T-helper 1 cell (primary cell): Measurements from ENCODE around the gene METTL24.

Source experiments
- DNase-seq, 5 donors: peaks; one replicate each; pipeline ENCODE4 v3.0.0-alpha.2; 2012 to 2020
- total RNA-seq, 4 donors: gene quantifications; one replicate each; lab custom pipeline; 2026; lab: John Stamatoyannopoulos, UW

METTL24 gene
- 0.39 to 1.5 (median 0.80) reads per million in 4 donors for total RNA-seq

DNA sequence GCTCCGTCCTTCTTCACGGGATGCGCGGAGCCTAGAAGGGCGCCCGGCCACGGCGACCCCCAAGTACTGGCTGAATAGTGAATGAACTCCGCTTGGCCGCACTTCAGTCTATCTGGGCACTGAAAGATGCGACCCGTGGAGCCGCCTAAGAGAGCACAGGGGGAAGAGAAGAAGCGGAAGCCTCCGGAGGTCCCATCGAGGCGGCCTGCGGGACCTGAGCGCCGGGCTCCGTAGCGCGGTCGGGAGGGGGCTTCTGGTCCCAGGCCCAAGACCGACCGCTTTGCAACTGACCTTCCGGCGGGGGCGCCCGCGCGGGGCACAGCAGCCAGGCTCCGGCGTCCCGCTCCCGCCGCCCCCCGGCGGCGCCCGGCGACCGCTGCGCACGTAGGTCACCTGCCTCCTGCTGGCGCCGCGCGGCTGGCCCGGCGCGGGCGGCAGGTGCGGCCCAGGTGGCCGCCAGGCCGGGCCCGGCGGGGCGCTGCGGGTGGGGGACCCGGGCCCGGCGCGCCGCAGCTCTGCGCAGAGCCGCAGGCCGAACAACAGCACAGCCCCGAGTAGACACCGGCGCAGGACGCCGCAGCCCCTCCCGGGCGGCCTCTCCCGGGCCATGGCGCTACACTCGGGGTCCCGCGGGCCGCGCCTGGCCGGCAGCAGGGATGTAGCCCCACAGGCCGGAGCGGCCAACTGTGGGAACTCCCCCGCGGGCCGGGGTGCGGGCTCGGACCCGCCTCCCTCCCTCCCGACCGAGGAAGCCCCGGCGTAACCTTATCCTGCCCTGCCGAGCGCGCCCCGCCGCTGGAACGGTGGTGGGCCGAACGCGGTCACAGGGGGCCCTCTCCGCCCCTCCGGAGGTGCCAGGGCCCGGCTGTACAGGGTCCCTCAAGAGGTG is at the start of gene METTL24:
Gene METTL24, minus strand, starts transcription at position 686 of the 889 bp plus-strand sequence. Its CDS starts 77 bp downstream, at position 609.
- no peak for DNase-seq

DNA sequence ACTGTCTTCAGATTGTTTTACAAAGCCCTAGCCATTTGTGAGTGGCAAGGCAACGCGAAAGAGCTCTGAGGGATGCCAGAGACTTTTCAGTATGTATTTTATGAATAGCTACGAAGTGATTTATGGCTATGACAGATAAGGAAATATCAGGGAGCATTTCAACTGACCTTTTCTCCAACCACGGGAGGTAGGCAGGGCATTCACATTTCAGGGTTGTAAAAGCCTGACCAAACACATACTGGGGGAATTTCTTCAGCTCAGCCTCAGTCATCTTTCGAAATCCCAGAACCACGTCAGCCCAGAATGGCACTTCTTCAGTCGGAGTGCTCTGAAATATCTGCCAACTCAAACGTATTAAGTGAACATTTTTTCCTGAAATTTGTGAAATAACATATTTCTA is 46.5 kb upstream of the METTL24 start:
- DNase-seq = no peak

DNA sequence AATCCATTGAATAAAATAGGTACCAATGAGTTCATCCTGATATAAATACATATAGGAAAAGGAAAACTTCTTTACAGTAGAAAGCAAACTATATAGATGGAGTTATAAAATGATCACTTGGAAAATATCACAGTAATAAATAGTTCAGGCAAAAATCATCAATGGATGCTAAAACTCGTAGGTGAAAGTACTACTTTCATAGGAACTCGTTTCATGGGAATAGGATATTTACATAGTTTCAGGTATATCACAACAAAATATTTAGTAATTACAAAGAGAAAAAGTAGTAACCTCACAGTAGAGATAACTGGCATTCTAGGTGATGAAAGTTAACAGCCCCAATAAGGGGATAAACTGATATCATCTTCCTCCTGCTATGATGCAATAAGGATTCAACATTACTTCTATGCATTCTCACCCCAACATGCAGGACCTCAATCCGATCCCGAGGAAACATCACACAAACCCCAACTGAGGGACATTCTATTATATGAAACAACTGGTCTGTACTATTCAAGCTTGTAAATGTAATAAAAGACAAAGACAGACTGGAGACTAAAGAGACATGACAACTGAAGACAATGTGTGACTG is 43.5 kb upstream of the METTL24 start:
- no peak for DNase-seq

- no peak for DNase-seq
Measured at GRCh38 chr6:110400208-110400607, 42.1 kb upstream of the METTL24 start.

GRCh38 chr6:110399219-110400071 is 41.3 kb upstream of the METTL24 start:
- no peak for DNase-seq

DNA sequence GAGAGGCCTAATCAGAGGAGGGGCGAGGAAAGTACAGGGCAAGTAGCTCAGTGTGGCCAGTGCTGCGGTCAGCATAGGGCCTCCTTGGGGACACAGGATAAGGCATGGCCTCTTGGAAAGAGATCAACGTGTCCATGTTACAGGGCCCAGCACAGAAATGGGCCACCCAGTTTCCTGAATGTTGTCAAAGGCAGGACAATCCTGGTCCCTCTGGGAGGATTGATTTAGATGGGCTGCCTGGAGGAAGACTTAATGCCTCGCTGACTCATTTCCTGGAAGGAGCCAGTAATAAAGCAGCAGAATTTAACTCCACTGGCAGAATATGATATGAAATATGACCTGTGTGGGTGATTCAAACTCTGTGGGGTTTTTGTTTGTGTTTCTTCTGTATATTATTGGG is 40.6 kb upstream of the METTL24 start:
- DNase-seq = no peak

- no peak for DNase-seq
Measured at GRCh38 chr6:110395221-110395620, 37.1 kb upstream of the METTL24 start.

DNA sequence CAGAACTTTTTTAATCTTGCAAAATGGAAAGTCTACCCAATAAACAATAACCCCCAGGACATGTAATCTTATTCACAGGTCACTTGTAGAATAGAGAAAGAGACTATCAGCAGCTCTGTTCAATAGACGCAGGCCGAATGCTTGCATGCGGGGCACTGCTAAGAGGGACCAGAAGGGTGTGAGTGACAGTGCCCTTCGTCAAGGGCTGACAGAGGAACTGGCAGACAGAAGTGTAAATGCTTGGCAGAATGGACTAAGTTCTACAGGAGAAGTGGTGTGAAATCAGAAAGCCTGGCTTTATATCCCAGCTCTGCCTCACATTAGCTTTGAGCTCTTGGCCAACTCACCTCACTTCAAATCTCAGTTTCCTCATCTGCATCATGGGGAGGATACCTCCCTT is 36.3 kb upstream of the METTL24 start:
- DNase-seq = no peak

- no peak for DNase-seq
Measured at GRCh38 chr6:110392727-110393126, 34.6 kb upstream of the METTL24 start.

- no peak for DNase-seq
Measured at GRCh38 chr6:110390404-110390803, 32.3 kb upstream of the METTL24 start.

GRCh38 chr6:110389689-110390382 is 31.7 kb upstream of the METTL24 start:
- DNase-seq = no peak

DNA sequence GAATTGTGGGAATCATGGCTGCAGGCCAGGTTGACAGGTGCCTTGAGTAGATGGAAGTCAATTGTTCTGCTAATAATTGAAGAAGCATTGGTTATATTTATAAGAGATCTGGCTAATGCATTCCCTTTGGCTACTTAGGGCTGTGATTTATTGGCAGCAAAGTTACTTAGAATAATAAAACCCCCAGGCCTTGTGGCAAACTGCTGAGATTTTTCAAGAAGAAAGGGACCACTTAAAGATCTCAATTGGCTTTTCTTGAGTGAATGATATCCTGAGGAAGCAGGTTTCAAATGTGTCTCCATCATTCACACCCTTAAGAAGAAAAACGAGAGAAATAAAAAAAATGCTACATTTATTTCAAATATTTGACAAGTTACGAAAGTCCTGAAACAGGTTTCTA is 29.8 kb upstream of the METTL24 start:
- DNase-seq = no peak

DNA sequence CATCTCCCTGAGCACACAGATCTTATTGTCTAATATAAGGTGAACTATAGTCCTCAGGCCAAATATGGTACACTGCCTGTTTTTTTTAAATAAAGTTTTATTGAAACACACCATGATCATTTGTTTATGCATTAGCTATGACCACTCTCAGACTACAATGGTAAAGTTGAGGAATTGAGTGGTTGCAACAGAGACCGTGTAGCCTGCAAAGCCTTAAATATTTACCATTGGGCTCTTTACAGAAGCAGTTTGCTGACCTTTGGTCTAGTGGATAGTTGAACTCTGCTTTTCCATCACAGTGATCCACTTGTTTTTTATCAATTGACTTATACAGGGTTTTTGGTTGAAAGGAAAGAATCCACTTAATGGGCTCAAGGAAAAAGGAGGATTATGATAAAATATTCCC is 27.3 kb upstream of the METTL24 start:
- no peak for DNase-seq

GRCh38 chr6:110378552-110378951 is 20.4 kb upstream of the METTL24 start:
- no peak for DNase-seq

DNA sequence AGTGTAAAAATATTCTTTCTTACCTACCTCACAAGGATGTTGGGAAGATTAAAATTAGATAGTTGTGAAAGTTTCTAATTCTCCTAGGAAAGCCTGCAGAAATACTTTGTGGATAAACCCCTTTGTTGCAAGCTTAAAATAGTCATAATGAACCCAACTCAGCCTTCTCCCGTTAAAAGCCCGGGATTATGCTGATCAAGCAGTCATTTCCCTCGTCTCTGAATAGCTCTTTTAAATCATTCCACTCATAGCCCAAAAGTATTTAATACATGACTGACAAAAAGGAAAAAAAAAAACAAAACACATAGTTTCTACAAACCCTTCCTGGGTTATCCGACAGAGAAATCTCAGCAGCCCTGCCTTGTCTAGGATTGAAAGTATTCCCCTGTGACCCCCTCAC is 10.9 kb upstream of the METTL24 start:
- no peak for DNase-seq

GRCh38 chr6:110368284-110368683 is 10.1 kb upstream of the METTL24 start:
- DNase-seq = no peak

DNA sequence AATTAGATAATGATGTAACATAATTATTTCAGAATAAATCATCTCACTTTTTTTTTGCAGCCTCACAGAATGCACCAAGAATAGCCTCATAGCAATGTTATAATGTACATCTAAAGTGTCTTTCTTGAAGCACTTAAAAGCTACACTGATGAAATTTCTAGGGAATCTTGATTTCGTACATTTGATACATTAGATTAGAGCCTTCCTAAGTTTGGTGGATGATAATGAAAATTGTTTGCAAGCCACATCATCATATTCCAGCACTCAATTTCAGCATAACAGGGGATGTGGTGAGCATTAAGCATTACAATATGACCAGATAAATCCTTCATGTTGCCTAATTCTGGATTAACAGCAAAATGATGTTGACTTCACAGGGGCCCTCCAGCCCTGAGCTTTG is 9.7 kb upstream of the METTL24 start:
- no peak for DNase-seq

DNA sequence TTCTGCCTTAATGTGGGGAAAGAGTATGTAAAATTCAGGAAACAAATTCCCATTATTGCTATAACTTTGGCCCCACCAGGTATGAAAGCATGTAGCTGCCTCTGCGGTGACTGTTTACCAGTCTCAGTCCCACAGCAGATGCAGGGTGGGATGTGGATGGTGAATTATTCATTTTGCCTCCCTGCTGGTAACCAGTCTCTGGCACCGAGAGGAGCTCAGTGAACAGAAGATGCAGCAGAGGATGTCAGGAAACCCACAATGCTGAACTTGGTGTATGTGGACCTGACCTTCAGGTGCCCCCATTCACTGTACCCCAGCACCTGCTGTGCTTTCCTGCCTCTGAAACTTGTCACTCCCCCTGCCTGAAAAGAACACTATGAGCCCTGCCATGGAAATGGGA is 8.8 kb upstream of the METTL24 start:
- DNase-seq = no peak

GRCh38 chr6:110366256-110366655 is 8.1 kb upstream of the METTL24 start:
- DNase-seq = no peak

- no peak for DNase-seq
Measured at GRCh38 chr6:110364364-110365105, 6.4 kb upstream of the METTL24 start.

DNA sequence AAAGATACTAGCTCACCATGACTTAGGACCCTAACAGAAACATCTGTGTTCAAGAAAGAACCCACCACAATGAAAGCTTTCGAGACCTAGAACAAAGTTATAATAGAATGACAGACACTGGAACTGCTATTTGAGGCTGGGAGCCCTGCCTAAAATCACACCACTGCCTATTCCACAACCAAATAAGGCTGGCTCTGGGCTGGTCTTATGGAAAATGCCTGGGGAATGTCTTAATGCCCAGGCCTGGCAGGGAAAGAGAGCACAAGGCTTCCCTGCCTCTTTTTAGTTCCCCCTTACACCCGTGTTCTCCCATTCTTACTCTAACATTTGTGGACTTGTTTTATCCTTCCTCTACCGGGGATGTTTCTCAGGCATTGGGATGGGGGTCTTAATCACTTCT is 5.6 kb upstream of the METTL24 start:
- no peak for DNase-seq

- no peak for DNase-seq
Measured at GRCh38 chr6:110360676-110361075, 2.5 kb upstream of the METTL24 start.
